Activated CD4-positive, alpha-beta T cell treated with anti-CD3 and anti-CD28 coated beads, Interleukin-2, amount 50 U/mL, for 16 hours (primary cell): ENCODE data around the gene VWA3B.
A peak's percentile ranks its signal among the peaks of the same experiment; 100 is the strongest.
"Not testable (repeated sequence)": the region's sequence is repeated elsewhere in the genome, so short reads cannot be mapped to it uniquely, and the experiment has no call there.

Experiments used
- DNase-seq: peaks from one replicate; pipeline ENCODE4 v3.0.0-alpha.2; 2020

VWA3B gene

GRCh38 chr2:98086491-98087446, at the start of gene VWA3B:
Gene VWA3B, plus strand, starts transcription at chr2:98087167. Its CDS starts 5,926 bp downstream, at chr2:98093093.
- peak; percentile 50 for DNase-seq

GRCh38 chr2:98037206-98037605, 49.8 kb upstream of the VWA3B start:
- DNase-seq: no peak

- DNase-seq: no peak
These were observed 49.2 kb upstream of the VWA3B start for GRCh38 chr2:98037666-98038336.

- DNase-seq: no peak
These were observed 47.7 kb upstream of the VWA3B start for GRCh38 chr2:98039085-98039756.

GRCh38 chr2:98040331-98040939, 46.5 kb upstream of the VWA3B start:
- DNase-seq: no peak

- no peak for DNase-seq
These were observed 43.9 kb upstream of the VWA3B start for GRCh38 chr2:98043101-98043500.

- DNase-seq: not testable (repeated sequence)
These were observed 42.2 kb upstream of the VWA3B start for GRCh38 chr2:98044730-98045129.

- DNase-seq: no peak
These were observed 36.9 kb upstream of the VWA3B start for GRCh38 chr2:98050070-98050469.

GRCh38 chr2:98058191-98058975, 28.6 kb upstream of the VWA3B start:
- no peak for DNase-seq

- no peak for DNase-seq
These were observed 26.7 kb upstream of the VWA3B start for GRCh38 chr2:98060277-98060676.

GRCh38 chr2:98063291-98063854, 23.6 kb upstream of the VWA3B start:
- DNase-seq: no peak

GRCh38 chr2:98065808-98066207, 21.2 kb upstream of the VWA3B start:
- no peak for DNase-seq

- DNase-seq: no peak
These were observed 19.8 kb upstream of the VWA3B start for GRCh38 chr2:98067160-98067559.

- no peak for DNase-seq
These were observed 16.9 kb upstream of the VWA3B start for GRCh38 chr2:98070081-98070480.

- DNase-seq: no peak
These were observed 14.5 kb upstream of the VWA3B start for GRCh38 chr2:98072442-98072841.

- no peak for DNase-seq
These were observed 8.3 kb upstream of the VWA3B start for GRCh38 chr2:98078701-98079100.

- DNase-seq: no peak
These were observed 2.7 kb upstream of the VWA3B start for GRCh38 chr2:98084151-98084868.

GRCh38 chr2:98084869-98085238, 2.1 kb upstream of the VWA3B start:
- no peak for DNase-seq

- no peak for DNase-seq
These were observed 1.3 kb upstream of the VWA3B start for GRCh38 chr2:98085649-98086048.

- no peak for DNase-seq
These were observed 567 bp downstream of the VWA3B start for GRCh38 chr2:98087447-98088020.

- no peak for DNase-seq
These were observed 1.3 kb downstream of the VWA3B start for GRCh38 chr2:98088261-98088660.
